ENCODE data around the gene BRIP1.

BRIP1 gene

DNA sequence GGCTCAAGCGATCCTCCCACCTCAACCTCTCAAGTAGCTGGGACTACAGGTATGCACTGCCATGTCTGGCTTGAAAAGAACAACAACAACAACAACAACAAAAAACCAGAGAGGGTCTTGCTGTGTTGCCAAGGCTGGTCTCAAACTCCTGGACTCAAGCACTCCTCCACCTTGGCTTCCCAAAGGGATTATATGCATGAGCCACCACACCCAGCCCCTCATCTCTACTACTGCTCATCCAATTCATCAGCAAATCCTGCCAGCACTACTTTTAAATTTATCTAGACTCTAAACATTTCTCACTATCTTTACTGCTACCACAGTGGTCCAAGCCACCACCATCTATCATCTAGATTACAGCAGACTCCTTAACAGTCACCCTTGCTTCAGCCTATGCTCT is 109.6 kb downstream of the BRIP1 start:
- H2AFZ ChIP-seq (ENCODE audit: insufficient read depth, low read length, poor library complexity), result no peak overlapping the region
- H3K18ac ChIP-seq (ENCODE audit: low read length), result no peak overlapping the region
- H3K4ac ChIP-seq (ENCODE audit: low read depth, low read length), result no peak overlapping the region
- WGBS (ENCODE audit: extremely low coverage, insufficient coverage, insufficient read length), result no CpG with 5 or more reads among the region's 1 CpG
- H3K79me2 ChIP-seq (ENCODE audit: control insufficient read depth, insufficient read depth, low read length, poor library complexity), result no peaks in the 10 kb centered on the region
- H3K14ac ChIP-seq (ENCODE audit: low read length), result no peak overlapping the region
- H2BK120ac ChIP-seq (ENCODE audit: insufficient read depth, low read length, poor library complexity), result no peak overlapping the region
- H2BK12ac ChIP-seq (ENCODE audit: low read length), result no peak overlapping the region
- no peak overlapping the region for H3K23ac ChIP-seq (ENCODE audit: low read length)
- H3K9ac ChIP-seq (ENCODE audit: low read length), result no peak overlapping the region
- H3K79me1 ChIP-seq (ENCODE audit: low read length), result no peaks in the 10 kb centered on the region
- H3K4me3 ChIP-seq (ENCODE audit: low read depth, low read length), result no peak overlapping the region
- peaks cover 0 to 3% of the 10 kb centered on the region in 2 experiments for H3K36me3 ChIP-seq (ENCODE audit: control insufficient read depth in 1 of 2, insufficient read depth in 2 of 2, low read length in 2 of 2)
- DNase-seq, result no peak
- H3K4me1 ChIP-seq (ENCODE audit: control insufficient read depth in 1 of 2, insufficient read depth in 2 of 2, low read length in 2 of 2), result no peaks in the 10 kb centered on the region
- no peaks in the 10 kb centered on the region for H3K27me3 ChIP-seq (ENCODE audit: insufficient read depth, low read length)
- no peaks in the 10 kb centered on the region for H3K9me3 ChIP-seq (ENCODE audit: insufficient read depth, low read depth, low read length)
- H3K27ac ChIP-seq (ENCODE audit: low read depth, low read length), result no peak overlapping the region
- H2AK5ac ChIP-seq (ENCODE audit: low read length), result no peak overlapping the region
- no peak overlapping the region for H3K4me2 ChIP-seq (ENCODE audit: low read length)
- H2BK5ac ChIP-seq (ENCODE audit: low read depth, low read length, poor library complexity), result no peak overlapping the region
- no peak overlapping the region for H4K91ac ChIP-seq (ENCODE audit: low read depth, low read length)
- H4K8ac ChIP-seq (ENCODE audit: low read depth, low read length), result no peak overlapping the region
- no peak overlapping the region for H4K12ac ChIP-seq (ENCODE audit: low read depth, low read length)

DNA sequence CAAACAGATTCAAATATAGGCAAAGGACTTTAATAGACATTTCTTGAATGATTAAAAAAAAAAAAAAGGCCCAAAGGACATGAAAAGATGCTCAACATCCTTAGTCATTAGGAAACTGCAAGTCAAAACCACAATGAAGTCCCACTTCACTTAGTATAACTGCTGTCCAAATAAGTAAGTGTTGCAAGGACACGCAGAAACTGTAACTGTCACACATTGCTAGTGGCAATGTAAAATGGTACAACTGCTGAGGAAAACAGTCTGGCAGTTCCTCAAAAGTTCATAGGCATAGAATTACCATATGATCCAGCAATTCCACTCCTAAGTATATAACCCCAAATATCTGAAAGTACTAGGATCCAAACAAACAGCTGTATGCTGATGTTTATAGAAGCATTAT is 112.7 kb downstream of the BRIP1 start:
- no CpG with 5 or more reads among the region's 1 CpG for WGBS (ENCODE audit: extremely low coverage, insufficient coverage, insufficient read length)
- Histone ChIP-seq H2BK120ac (ENCODE audit: insufficient read depth, low read length, poor library complexity) (no peak overlapping the region), H3K14ac (ENCODE audit: low read length) (no peak overlapping the region), H4K8ac (ENCODE audit: low read depth, low read length) (no peak overlapping the region), H3K36me3 (ENCODE audit: control insufficient read depth in 1 of 2, insufficient read depth in 2 of 2, low read length in 2 of 2) (peaks cover 1 to 2% of the 10 kb centered on the region in 2 experiments), H3K4me3 (ENCODE audit: low read depth, low read length) (no peak overlapping the region), H3K23ac (ENCODE audit: low read length) (no peak overlapping the region), H3K4ac (ENCODE audit: low read depth, low read length) (no peak overlapping the region), H2AK5ac (ENCODE audit: low read length) (no peak overlapping the region), H3K79me2 (ENCODE audit: control insufficient read depth, insufficient read depth, low read length, poor library complexity) (no peaks in the 10 kb centered on the region), H2AFZ (ENCODE audit: insufficient read depth, low read length, poor library complexity) (no peak overlapping the region), H2BK5ac (ENCODE audit: low read depth, low read length, poor library complexity) (no peak overlapping the region), H3K4me1 (ENCODE audit: control insufficient read depth in 1 of 2, insufficient read depth in 2 of 2, low read length in 2 of 2) (no peaks in the 10 kb centered on the region), H2BK12ac (ENCODE audit: low read length) (no peak overlapping the region), H4K12ac (ENCODE audit: low read depth, low read length) (no peak overlapping the region), H3K4me2 (ENCODE audit: low read length) (no peak overlapping the region), H3K27me3 (ENCODE audit: insufficient read depth, low read length) (no peaks in the 10 kb centered on the region), H3K9ac (ENCODE audit: low read length) (no peak overlapping the region), H3K9me3 (ENCODE audit: insufficient read depth, low read depth, low read length) (peaks cover 1% of the 10 kb centered on the region), H3K79me1 (ENCODE audit: low read length) (no peaks in the 10 kb centered on the region), H3K27ac (ENCODE audit: low read depth, low read length) (no peak overlapping the region), H4K91ac (ENCODE audit: low read depth, low read length) (no peak overlapping the region), H3K18ac (ENCODE audit: low read length) (no peak overlapping the region)
- no peak for DNase-seq

DNA sequence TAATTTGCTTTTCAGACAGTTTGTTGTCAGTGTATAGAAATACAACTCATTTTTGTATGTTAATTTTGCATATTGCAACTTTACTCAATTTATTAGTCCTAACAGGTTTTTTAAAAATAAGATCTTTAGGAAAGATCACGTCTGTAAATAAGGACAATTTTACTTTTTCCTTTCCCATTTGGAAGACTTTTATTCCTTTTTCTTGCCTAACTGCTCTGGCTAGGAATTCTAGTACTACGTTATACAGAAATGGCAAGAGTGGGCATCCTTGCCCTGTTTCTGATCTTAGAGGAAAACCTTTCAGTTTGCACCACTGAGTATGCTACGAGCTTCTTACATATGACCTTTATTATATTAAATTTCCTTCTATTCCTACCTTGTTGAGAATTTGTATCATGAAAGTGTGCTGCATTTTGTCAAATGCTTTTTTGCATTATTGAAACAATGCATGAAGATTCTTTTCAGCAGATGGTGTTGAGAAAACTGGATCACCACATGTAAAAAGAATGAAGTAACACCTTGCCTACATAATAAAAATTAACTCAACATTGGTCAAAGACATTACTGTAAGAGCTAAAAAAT is 113.4 kb downstream of the BRIP1 start:
- no peak overlapping the region for H2BK5ac ChIP-seq (ENCODE audit: low read depth, low read length, poor library complexity)
- H2AK5ac ChIP-seq (ENCODE audit: low read length), result no peak overlapping the region
- no peak overlapping the region for H4K12ac ChIP-seq (ENCODE audit: low read depth, low read length)
- no peak overlapping the region for H3K4ac ChIP-seq (ENCODE audit: low read depth, low read length)
- no peaks in the 10 kb centered on the region for H3K79me2 ChIP-seq (ENCODE audit: control insufficient read depth, insufficient read depth, low read length, poor library complexity)
- DNase-seq, result no peak
- no peak overlapping the region for H3K27ac ChIP-seq (ENCODE audit: low read depth, low read length)
- no CpG with 5 or more reads among the region's 3 CpGs for WGBS (ENCODE audit: extremely low coverage, insufficient coverage, insufficient read length)
- no peak overlapping the region for H3K9ac ChIP-seq (ENCODE audit: low read length)
- H4K91ac ChIP-seq (ENCODE audit: low read depth, low read length), result no peak overlapping the region
- no peak overlapping the region for H2AFZ ChIP-seq (ENCODE audit: insufficient read depth, low read length, poor library complexity)
- H3K4me1 ChIP-seq (ENCODE audit: control insufficient read depth in 1 of 2, insufficient read depth in 2 of 2, low read length in 2 of 2), result no peaks in the 10 kb centered on the region
- no peak overlapping the region for H3K14ac ChIP-seq (ENCODE audit: low read length)
- peaks cover 1 to 5% of the 10 kb centered on the region in 2 experiments for H3K36me3 ChIP-seq (ENCODE audit: control insufficient read depth in 1 of 2, insufficient read depth in 2 of 2, low read length in 2 of 2)
- no peak overlapping the region for H3K23ac ChIP-seq (ENCODE audit: low read length)
- H3K4me3 ChIP-seq (ENCODE audit: low read depth, low read length), result no peak overlapping the region
- H3K27me3 ChIP-seq (ENCODE audit: insufficient read depth, low read length), result no peaks in the 10 kb centered on the region
- no peak overlapping the region for H3K18ac ChIP-seq (ENCODE audit: low read length)
- H2BK12ac ChIP-seq (ENCODE audit: low read length), result no peak overlapping the region
- no peak overlapping the region for H3K4me2 ChIP-seq (ENCODE audit: low read length)
- no peak overlapping the region for H2BK120ac ChIP-seq (ENCODE audit: insufficient read depth, low read length, poor library complexity)
- H3K79me1 ChIP-seq (ENCODE audit: low read length), result no peaks in the 10 kb centered on the region
- peaks cover 1% of the 10 kb centered on the region for H3K9me3 ChIP-seq (ENCODE audit: insufficient read depth, low read depth, low read length)
- H4K8ac ChIP-seq (ENCODE audit: low read depth, low read length), result no peak overlapping the region

DNA sequence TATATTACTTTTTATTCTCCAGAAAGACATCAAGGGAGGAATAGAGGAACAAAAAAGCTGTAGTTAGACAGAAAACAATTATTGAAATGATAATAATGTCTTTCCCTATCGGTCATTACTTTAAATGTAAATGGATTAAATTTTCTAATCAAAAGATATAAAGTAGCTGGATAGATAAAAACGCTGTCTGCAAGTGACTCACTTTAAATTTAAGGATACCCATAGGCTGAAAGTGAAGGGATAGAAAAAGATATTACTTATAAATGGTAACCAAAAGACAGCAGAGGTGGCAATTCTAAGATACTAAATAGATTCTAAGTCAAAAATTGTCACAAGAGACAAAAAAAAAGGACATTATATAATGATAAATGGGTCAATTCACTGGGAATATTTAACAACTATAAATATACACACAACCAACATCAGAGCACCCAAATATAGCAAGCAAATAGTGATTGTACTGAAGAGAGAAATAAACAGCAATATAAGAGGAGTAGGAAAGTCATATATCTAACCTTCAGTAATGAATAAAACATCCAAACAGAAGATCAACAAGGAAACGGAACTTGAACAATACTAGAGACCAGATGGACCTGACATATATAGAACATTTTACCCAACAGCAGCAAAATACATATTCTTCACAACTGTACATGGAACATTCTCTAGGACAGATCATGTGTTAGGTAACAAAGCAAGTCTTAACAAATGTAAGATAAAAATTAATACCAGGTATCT is 116.9 kb downstream of the BRIP1 start:
- H3K9ac ChIP-seq (ENCODE audit: low read length), result no peak overlapping the region
- no peak overlapping the region for H3K4ac ChIP-seq (ENCODE audit: low read depth, low read length)
- H3K79me1 ChIP-seq (ENCODE audit: low read length), result no peaks in the 10 kb centered on the region
- H2AFZ ChIP-seq (ENCODE audit: insufficient read depth, low read length, poor library complexity), result no peak overlapping the region
- no peak overlapping the region for H3K23ac ChIP-seq (ENCODE audit: low read length)
- no peak overlapping the region for H3K4me3 ChIP-seq (ENCODE audit: low read depth, low read length)
- no peak for DNase-seq
- no CpG with 5 or more reads among the region's 3 CpGs for WGBS (ENCODE audit: extremely low coverage, insufficient coverage, insufficient read length)
- H4K91ac ChIP-seq (ENCODE audit: low read depth, low read length), result no peak overlapping the region
- no peaks in the 10 kb centered on the region for H3K27me3 ChIP-seq (ENCODE audit: insufficient read depth, low read length)
- no peak overlapping the region for H4K8ac ChIP-seq (ENCODE audit: low read depth, low read length)
- H2BK120ac ChIP-seq (ENCODE audit: insufficient read depth, low read length, poor library complexity), result no peak overlapping the region
- peaks cover 1% of the 10 kb centered on the region for H3K9me3 ChIP-seq (ENCODE audit: insufficient read depth, low read depth, low read length)
- H4K12ac ChIP-seq (ENCODE audit: low read depth, low read length), result no peak overlapping the region
- no peak overlapping the region for H2AK5ac ChIP-seq (ENCODE audit: low read length)
- peaks cover 0 to 5% of the 10 kb centered on the region in 2 experiments for H3K36me3 ChIP-seq (ENCODE audit: control insufficient read depth in 1 of 2, insufficient read depth in 2 of 2, low read length in 2 of 2)
- no peak overlapping the region for H3K14ac ChIP-seq (ENCODE audit: low read length)
- H3K18ac ChIP-seq (ENCODE audit: low read length), result no peak overlapping the region
- no peaks in the 10 kb centered on the region for H3K4me1 ChIP-seq (ENCODE audit: control insufficient read depth in 1 of 2, insufficient read depth in 2 of 2, low read length in 2 of 2)
- H2BK5ac ChIP-seq (ENCODE audit: low read depth, low read length, poor library complexity), result no peak overlapping the region
- no peaks in the 10 kb centered on the region for H3K79me2 ChIP-seq (ENCODE audit: control insufficient read depth, insufficient read depth, low read length, poor library complexity)
- no peak overlapping the region for H3K27ac ChIP-seq (ENCODE audit: low read depth, low read length)
- no peak overlapping the region for H3K4me2 ChIP-seq (ENCODE audit: low read length)
- no peak overlapping the region for H2BK12ac ChIP-seq (ENCODE audit: low read length)
